CD4-positive, alpha-beta memory T cell (primary cell): ENCODE data around the gene TP53. TPM values are rescaled to one million over a fixed set of nuclear protein-coding genes. Genes with fewer than 3 reads are reported as not detected.
A peak's percentile ranks its signal among the peaks of the same experiment; 100 is the strongest.

Experiments
- CTCF ChIA-PET: fragments of 350-600 bp; sonication (Branson Sonifier 250); formaldehyde crosslinking; loops from one replicate; lab custom pipeline; 2021; ENCODE audit warnings: inconsistent platforms; ENCODE audit not compliant: partially characterized antibody; lab: Charles Lee
- POLR2A ChIA-PET: fragments of 350-600 bp; sonication (Branson Sonifier 250); formaldehyde crosslinking; loops from one replicate; lab custom pipeline; 2021; ENCODE audit not compliant: partially characterized antibody; lab: Charles Lee
- DNase-seq, 5 donors: peaks; one replicate each; pipeline versions ENCODE4 v3.0.0 to v3.0.0-alpha.2; 2020 to 2022; ENCODE audit warnings: mixed read lengths in 1 of 5
- H3K27ac ChIP-seq: one replicate; pipeline ENCODE4 v1.7.0; 2013; ENCODE audit warnings: low read depth, low read length
- H3K27me3 ChIP-seq: 2 replicates; pipeline ENCODE4 v1.7.0; 2013; ENCODE audit warnings: mild to moderate bottlenecking, low read length, moderate library complexity; ENCODE audit not compliant: insufficient read depth
- H3K36me3 ChIP-seq: 2 replicates; pipeline ENCODE4 v1.7.0; 2013; ENCODE audit warnings: mild to moderate bottlenecking, low read length, moderate library complexity; ENCODE audit not compliant: insufficient read depth
- H3K4me1 ChIP-seq: 2 replicates; pipeline ENCODE4 v1.7.0; 2013; ENCODE audit warnings: mild to moderate bottlenecking, low read length, moderate library complexity; ENCODE audit not compliant: insufficient read depth
- H3K4me3 ChIP-seq, 2 donors: one replicate each; pipeline ENCODE4 v1.7.0; 2013; ENCODE audit warnings: low read length in 2 of 2, mild to moderate bottlenecking in 1 of 2
- H3K9me3 ChIP-seq, 2 donors: one replicate each; pipeline ENCODE4 v1.7.0; 2013; ENCODE audit warnings: low read length in 2 of 2, control low read depth in 1 of 2; ENCODE audit not compliant: control insufficient read depth in 1 of 2
- H3K27ac Mint-ChIP-seq, 7 donors: one replicate each; pipeline ENCODE4 v1.8.0; 2020 to 2021; ENCODE audit warnings: mixed read lengths in 7 of 7, mild to moderate bottlenecking in 6 of 7, inconsistent platforms in 3 of 7, moderate library complexity in 3 of 7
- H3K27me3 Mint-ChIP-seq, 2 donors: one replicate each; pipeline ENCODE4 v1.8.0; 2020 to 2021; ENCODE audit warnings: mixed read lengths in 2 of 2
- H3K36me3 Mint-ChIP-seq, 2 donors: one replicate each; pipeline ENCODE4 v1.8.0; 2020 to 2021; ENCODE audit warnings: mixed read lengths in 2 of 2, inconsistent platforms in 1 of 2, mild to moderate bottlenecking in 1 of 2
- H3K4me1 Mint-ChIP-seq, 4 donors: one replicate each; pipeline ENCODE4 v1.8.0; 2020 to 2021; ENCODE audit warnings: mixed read lengths in 4 of 4, mild to moderate bottlenecking in 1 of 4
- H3K4me3 Mint-ChIP-seq, 8 donors: one replicate each; pipeline ENCODE4 v1.8.0; 2020 to 2021; ENCODE audit warnings: mixed read lengths in 8 of 8, mild to moderate bottlenecking in 7 of 8, moderate library complexity in 6 of 8, inconsistent platforms in 3 of 8
- H3K9me3 Mint-ChIP-seq, 8 donors: one replicate each; pipeline ENCODE4 v1.8.0; 2020 to 2021; ENCODE audit warnings: mixed read lengths in 8 of 8, mild to moderate bottlenecking in 5 of 8, inconsistent platforms in 3 of 8, moderate library complexity in 1 of 8
- intact Hi-C: fragments of 100-400 bp; cut with micrococcal nuclease; formaldehyde crosslinking; loops from one replicate; pipeline ENCODE4 v1.15.1; 2023
- polyA plus RNA-seq, 2 donors: library from polyadenylated mRNA; unstranded; fragments of 300-500 nt; fragmentation: Illumina TruSeq; gene quantifications; one replicate each; pipeline ENCODE4 v1.2.3, GENCODE V29; 2021
- total RNA-seq, 2 experiments: library from RNA; stranded (reverse); gene quantifications; one replicate each; pipeline ENCODE4 v1.2.3, GENCODE V29; 2021

TP53 gene
- total and polyA plus RNA-seq, 4 experiments from 2014 or later = 15.9 to 97.4 (median 62.2) TPM

DNA sequence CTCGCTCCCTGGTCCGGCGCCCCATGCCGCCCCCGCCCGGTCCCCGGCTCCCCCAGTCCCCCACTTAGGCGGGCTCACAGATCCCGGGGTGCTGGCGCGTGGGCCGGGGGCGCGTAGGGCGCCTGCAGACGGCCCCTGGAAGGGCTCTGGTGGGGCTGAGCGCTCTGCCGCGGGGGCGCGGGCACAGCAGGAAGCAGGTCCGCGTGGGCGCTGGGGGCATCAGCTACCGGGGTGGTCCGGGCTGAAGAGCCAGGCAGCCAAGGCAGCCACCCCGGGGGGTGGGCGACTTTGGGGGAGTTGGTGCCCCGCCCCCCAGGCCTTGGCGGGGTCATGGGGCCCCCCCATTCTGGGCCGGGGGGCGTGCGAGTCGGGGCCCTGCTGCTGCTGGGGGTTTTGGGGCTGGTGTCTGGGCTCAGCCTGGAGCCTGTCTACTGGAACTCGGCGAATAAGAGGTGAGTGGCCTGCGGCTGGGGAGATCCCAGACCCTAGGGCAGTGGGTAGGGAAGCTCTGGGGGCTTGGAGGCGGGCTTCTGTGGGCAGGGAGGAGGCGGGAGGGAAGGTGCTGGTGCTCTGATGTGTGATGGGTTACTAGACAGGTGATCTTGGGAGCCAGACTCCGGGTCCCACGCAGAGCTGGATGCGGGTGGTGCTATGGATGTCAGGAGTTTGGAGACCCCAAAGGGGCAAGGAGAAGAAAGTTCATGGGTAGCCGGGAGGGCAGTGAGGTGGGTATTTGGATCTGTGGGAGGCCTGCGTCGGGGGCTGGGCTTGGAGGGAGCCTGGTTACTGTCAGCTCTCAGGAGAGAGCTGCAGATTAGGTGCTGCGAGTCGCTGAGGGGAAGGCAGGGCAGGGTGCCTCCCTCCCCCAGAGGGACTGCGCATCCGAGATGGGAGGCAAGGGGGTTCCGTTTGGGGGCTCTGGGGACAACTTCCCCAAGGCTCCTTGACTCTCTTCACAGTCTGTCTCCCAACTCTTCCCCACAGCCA, 18.3 kb upstream of the TP53 start:
- H3K27me3 ChIP-seq = peaks cover 30% of the 10 kb centered on the region
- no peaks in the 10 kb centered on the region for H3K9me3 ChIP-seq
- Mint-ChIP-seq H3K27ac (peak overlapping the region in 2 of 7 donors; percentile 15 to 30), H3K4me3 (peak overlapping the region in 7 of 8 donors; percentile 36 to 80 (median 46)), H3K27me3 (peaks cover 43 to 61% of the 10 kb centered on the region in 2 donors), H3K36me3 (peaks cover 17 to 25% of the 10 kb centered on the region in 2 donors), H3K9me3 (no peaks in the 10 kb centered on the region), H3K4me1 (peaks cover 12 to 30% (median 20%) of the 10 kb centered on the region in 4 donors)
- no peak overlapping the region for H3K4me3 ChIP-seq
- intact Hi-C loops = no loop called here
- CTCF ChIA-PET = no interaction called here
- peaks cover 14% of the 10 kb centered on the region for H3K4me1 ChIP-seq
- H3K27ac ChIP-seq = no peak overlapping the region
- POLR2A ChIA-PET = no interaction called here
- DNase-seq = no peak
- H3K36me3 ChIP-seq = peaks cover 3% of the 10 kb centered on the region

DNA sequence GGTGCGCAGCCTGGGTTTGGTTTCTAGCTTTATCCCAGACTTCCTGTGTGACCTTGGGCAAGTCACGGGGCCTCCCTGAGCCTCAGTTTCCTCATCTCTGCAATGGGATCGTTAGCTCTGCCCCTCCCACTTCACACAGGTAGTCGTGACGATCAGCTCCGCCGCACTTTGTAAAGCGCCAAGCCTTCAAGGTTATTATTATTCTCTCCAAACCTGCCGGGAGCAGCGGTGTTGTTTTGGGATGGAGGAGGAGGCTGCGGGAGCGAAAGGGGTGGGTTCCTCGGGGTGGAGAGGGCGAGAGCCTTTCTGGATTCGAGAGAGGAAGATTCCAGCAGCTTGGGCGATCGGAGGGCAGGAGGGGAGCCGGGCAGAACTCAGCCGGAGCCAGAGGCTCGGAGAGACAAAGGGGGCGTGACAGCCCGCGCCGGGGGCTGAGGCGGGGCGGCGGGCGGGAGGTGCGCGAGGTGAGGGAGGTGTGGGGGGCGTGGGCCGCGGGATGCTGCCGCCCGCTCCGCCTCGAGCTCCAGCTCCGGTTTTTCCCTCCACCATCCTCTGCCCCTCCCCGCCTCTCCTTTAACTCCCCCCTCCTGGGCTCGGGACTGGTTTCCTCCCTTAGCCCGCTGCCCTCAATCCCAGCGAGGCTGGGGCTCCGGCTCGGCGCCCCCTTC, 17.4 kb upstream of the TP53 start, which contains the start of gene EFNB3:
Gene EFNB3, plus strand, starts transcription at position 602 of the 668 bp plus-strand sequence. CDS start 397 bp downstream, outside the sequence.
- intact Hi-C loops = no loop called here
- Mint-ChIP-seq H3K4me3 (peak within 1 kb of the TSS; percentile 60 to 91 (median 71)), H3K27me3 (peaks cover 38 to 53% of the 10 kb centered on the region in 2 donors), H3K36me3 (peaks cover 19 to 30% of the 10 kb centered on the region in 2 donors), H3K9me3 (no peaks in the 10 kb centered on the region), H3K27ac (peak within 1 kb of the TSS in 2 of 7 donors; percentile 15 to 30), H3K4me1 (peaks cover 6 to 22% (median 15%) of the 10 kb centered on the region in 4 donors)
- Histone ChIP-seq H3K9me3 (no peaks in the 10 kb centered on the region), H3K4me1 (peaks cover 9% of the 10 kb centered on the region), H3K4me3 (no peak within 1 kb of the TSS), H3K27me3 (peaks cover 30% of the 10 kb centered on the region), H3K27ac (no peak within 1 kb of the TSS), H3K36me3 (peaks cover 3% of the 10 kb centered on the region)
- no peak for DNase-seq
- ChIA-PET POLR2A (no interaction called here), CTCF (no interaction called here)

GRCh38 chr17:7703584-7704479, 16.5 kb upstream of the TP53 start:
- ChIA-PET POLR2A (no interaction called here), CTCF (interaction anchor here (0.7 to 2.7 kb wide), 2 partner anchors 16 to 677 kb away, joined by 5 to 7 read pairs; partner anchors contain the start of genes TP53 and WRAP53)
- Histone ChIP-seq H3K4me1 (peaks cover 9% of the 10 kb centered on the region), H3K9me3 (no peaks in the 10 kb centered on the region), H3K4me3 (no peak overlapping the region), H3K27me3 (peaks cover 30% of the 10 kb centered on the region), H3K36me3 (peaks cover 3% of the 10 kb centered on the region), H3K27ac (no peak overlapping the region)
- DNase-seq = no peak
- Mint-ChIP-seq H3K4me1 (peaks cover 6 to 22% (median 15%) of the 10 kb centered on the region in 4 donors), H3K9me3 (no peaks in the 10 kb centered on the region), H3K27me3 (peaks cover 36 to 48% of the 10 kb centered on the region in 2 donors), H3K4me3 (peak overlapping the region in 5 of 8 donors; percentile 53 to 91 (median 68)), H3K27ac (peak overlapping the region in 1 of 7 donors; percentile 29), H3K36me3 (peaks cover 19 to 30% of the 10 kb centered on the region in 2 donors)
- intact Hi-C loops = no loop called here

DNA sequence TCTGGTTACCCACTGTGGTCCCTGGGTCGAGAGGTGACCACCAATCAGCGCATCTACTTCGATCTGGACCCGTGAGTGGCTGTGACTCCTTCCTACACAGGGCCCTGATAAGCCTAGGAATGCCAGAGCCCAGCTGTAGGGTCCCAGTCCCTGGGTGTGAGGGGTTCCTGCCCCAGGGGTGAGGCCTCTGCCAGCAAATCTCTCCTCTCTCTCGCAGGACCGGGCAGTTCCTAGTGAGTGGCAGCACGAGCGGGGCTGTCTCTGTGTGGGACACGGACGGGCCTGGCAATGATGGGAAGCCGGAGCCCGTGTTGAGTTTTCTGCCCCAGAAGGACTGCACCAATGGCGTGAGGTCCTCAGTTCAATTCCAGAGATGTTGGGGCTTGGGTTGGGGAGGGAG, 15.5 kb upstream of the TP53 start:
- peaks cover 33 to 45% of the 10 kb centered on the region in 2 donors for H3K27me3 Mint-ChIP-seq
- H3K27me3 ChIP-seq = peaks cover 30% of the 10 kb centered on the region

DNA sequence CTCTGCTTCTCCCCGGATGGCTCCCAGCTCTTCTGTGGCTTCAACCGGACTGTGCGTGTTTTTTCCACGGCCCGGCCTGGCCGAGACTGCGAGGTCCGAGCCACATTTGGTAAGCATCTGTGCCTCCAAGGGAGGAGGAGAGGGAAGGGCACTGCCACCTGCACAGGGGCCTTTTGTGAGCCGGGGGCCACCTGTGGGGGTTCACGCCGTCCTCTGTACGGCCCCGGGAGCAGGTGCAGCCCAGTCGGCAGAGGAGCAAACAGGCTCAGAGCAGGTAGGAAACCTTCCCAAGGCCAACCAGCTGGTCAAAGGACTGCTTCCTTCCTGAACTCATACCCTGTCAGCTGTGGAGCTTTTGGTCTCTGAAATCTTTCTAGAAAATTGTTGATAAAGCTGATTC, 14.4 kb upstream of the TP53 start:
- H3K4me1 Mint-ChIP-seq = peaks cover 6 to 21% (median 15%) of the 10 kb centered on the region in 4 donors
- CTCF ChIA-PET = interaction anchor here (2.7 kb wide), 1 partner anchor 14 kb away, joined by 7 read pairs; the partner anchor contains the start of genes TP53 and WRAP53
- Histone ChIP-seq H3K4me1 (peaks cover 9% of the 10 kb centered on the region), H3K27me3 (peaks cover 19% of the 10 kb centered on the region), H3K27ac (no peak overlapping the region), H3K36me3 (peaks cover 3% of the 10 kb centered on the region), H3K9me3 (no peaks in the 10 kb centered on the region), H3K4me3 (no peak overlapping the region)
- no peak for DNase-seq
- H3K4me3 Mint-ChIP-seq = no peak overlapping the region
- no peak overlapping the region for H3K27ac Mint-ChIP-seq
- intact Hi-C loops = no loop called here
- H3K9me3 Mint-ChIP-seq = no peaks in the 10 kb centered on the region
- peaks cover 27 to 41% of the 10 kb centered on the region in 2 donors for H3K36me3 Mint-ChIP-seq
- POLR2A ChIA-PET = no interaction called here
- peaks cover 26 to 34% of the 10 kb centered on the region in 2 donors for H3K27me3 Mint-ChIP-seq

More for the DNA sequence above, 15.5 kb upstream of the TP53 start:
- Histone ChIP-seq H3K4me3 (no peak overlapping the region), H3K9me3 (no peaks in the 10 kb centered on the region), H3K4me1 (peaks cover 9% of the 10 kb centered on the region), H3K36me3 (peaks cover 3% of the 10 kb centered on the region), H3K27ac (no peak overlapping the region)
- POLR2A ChIA-PET = no interaction called here
- Mint-ChIP-seq H3K27ac (no peak overlapping the region), H3K9me3 (no peaks in the 10 kb centered on the region), H3K36me3 (peaks cover 23 to 36% of the 10 kb centered on the region in 2 donors), H3K4me1 (peaks cover 6 to 22% (median 15%) of the 10 kb centered on the region in 4 donors), H3K4me3 (no peak overlapping the region)
- CTCF ChIA-PET = interaction anchor here (0.8 to 2.7 kb wide), 2 partner anchors 15 to 339 kb away, joined by 3 to 7 read pairs; partner anchors contain the start of genes TP53 and WRAP53
- intact Hi-C loops = no loop called here
- DNase-seq = no peak

DNA sequence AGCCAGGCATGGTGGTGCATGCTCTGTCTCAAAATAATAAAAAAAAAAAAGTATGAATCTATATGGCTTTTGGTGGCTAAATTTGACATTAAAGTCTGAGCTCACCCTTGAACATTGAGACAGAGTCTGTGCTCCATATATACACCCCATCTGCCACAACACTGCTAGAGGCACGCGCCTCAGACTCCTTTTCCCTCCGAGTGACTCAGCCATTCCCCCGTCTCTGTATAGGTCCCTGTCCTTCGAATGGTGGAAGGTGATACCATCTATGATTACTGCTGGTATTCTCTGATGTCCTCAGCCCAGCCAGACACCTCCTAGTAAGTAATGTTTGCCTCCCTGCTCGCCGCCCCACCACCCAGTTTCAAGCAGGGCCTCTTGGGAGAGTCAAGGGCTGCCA, 13.2 kb upstream of the TP53 start:
- CTCF ChIA-PET = no interaction called here
- no peak overlapping the region for H3K4me3 Mint-ChIP-seq

More for the DNA sequence above, 13.2 kb upstream of the TP53 start:
- H3K36me3 Mint-ChIP-seq = peaks cover 35 to 49% of the 10 kb centered on the region in 2 donors
- H3K4me3 ChIP-seq = no peak overlapping the region
- H3K27me3 ChIP-seq = peaks cover 13% of the 10 kb centered on the region
- peaks cover 3% of the 10 kb centered on the region for H3K36me3 ChIP-seq
- H3K27ac ChIP-seq = no peak overlapping the region
- POLR2A ChIA-PET = no interaction called here
- H3K4me1 ChIP-seq = peaks cover 9% of the 10 kb centered on the region
- intact Hi-C loops = no loop called here
- H3K4me1 Mint-ChIP-seq = peaks cover 4 to 14% (median 8%) of the 10 kb centered on the region in 4 donors
- no peaks in the 10 kb centered on the region for H3K9me3 ChIP-seq
- H3K9me3 Mint-ChIP-seq = no peaks in the 10 kb centered on the region
- peaks cover 14 to 23% of the 10 kb centered on the region in 2 donors for H3K27me3 Mint-ChIP-seq
- no peak for DNase-seq
- no peak overlapping the region for H3K27ac Mint-ChIP-seq
